ENCODE results near the gene EMC7.

Gene EMC7

GRCh38 chr15:34107315-34107714 is 5.7 kb upstream of the EMC7 start:
- Histone ChIP-seq H3K36me3 (no peaks in the 10 kb centered on the region), H3K4me1 (ENCODE audit: control insufficient read depth in 1 of 2, insufficient read depth in 1 of 2, low read depth in 1 of 2, low read length in 1 of 2) (peaks cover 3 to 5% of the 10 kb centered on the region in 2 experiments)
- TF ChIP-seq CTCF (IDR thresholded peaks at IDR 0.05), result no peak

GRCh38 chr15:34106423-34106822 is 4.8 kb upstream of the EMC7 start:
- H3K36me3 ChIP-seq, result no peaks in the 10 kb centered on the region
- no peak for TF ChIP-seq CTCF (IDR thresholded peaks at IDR 0.05)
- H3K4me3 ChIP-seq (ENCODE audit: low read depth in 1 of 2, low read length in 1 of 2), result no peak overlapping the region
- H3K9me3 ChIP-seq, result no peaks in the 10 kb centered on the region
- H3K27ac ChIP-seq, result no peak overlapping the region
- H3K4me1 ChIP-seq (ENCODE audit: control insufficient read depth in 1 of 2, insufficient read depth in 1 of 2, low read depth in 1 of 2, low read length in 1 of 2), result peaks cover 6 to 7% of the 10 kb centered on the region in 2 experiments
- no peaks in the 10 kb centered on the region for H3K27me3 ChIP-seq

More at GRCh38 chr15:34107315-34107714, 5.7 kb upstream of the EMC7 start:
- Histone ChIP-seq H3K4me3 (ENCODE audit: low read depth in 1 of 2, low read length in 1 of 2) (no peak overlapping the region), H3K27me3 (no peaks in the 10 kb centered on the region), H3K9me3 (no peaks in the 10 kb centered on the region), H3K27ac (no peak overlapping the region)

- peaks cover 22 to 26% of the 10 kb centered on the region in 2 experiments for H3K4me1 ChIP-seq (ENCODE audit: control insufficient read depth in 1 of 2, insufficient read depth in 1 of 2, low read depth in 1 of 2, low read length in 1 of 2)
- TF ChIP-seq CTCF (IDR thresholded peaks at IDR 0.05), result no peak
- H3K36me3 ChIP-seq, result no peaks in the 10 kb centered on the region
- peak overlapping the region; percentile 89 for H3K27ac ChIP-seq
- H3K27me3 ChIP-seq, result no peaks in the 10 kb centered on the region
- H3K9me3 ChIP-seq, result no peaks in the 10 kb centered on the region
- peak overlapping the region; percentile 92 to 98 for H3K4me3 ChIP-seq (ENCODE audit: low read depth in 1 of 2, low read length in 1 of 2)
Observed at GRCh38 chr15:34102175-34102925, 688 bp upstream of the EMC7 start.

DNA sequence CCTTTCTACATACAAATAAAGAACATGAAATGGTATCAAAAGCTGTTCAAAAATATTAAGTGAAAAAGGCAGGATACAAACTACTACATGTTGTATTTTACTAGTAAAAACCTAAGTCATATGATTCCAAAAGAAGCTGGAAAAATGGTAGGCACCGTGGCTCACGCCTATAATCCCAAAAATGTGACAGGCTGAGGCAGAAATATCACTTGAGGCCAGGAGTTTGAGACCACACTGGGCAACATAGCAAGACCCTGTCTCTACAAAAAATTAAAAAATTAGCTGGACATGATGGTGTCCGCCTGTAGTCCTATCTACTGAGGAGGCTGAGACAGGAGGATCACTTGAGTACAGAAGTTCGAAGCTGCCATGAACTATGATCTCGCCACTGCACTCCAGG is 1.7 kb downstream of the EMC7 start:
- no peak overlapping the region for H3K4me3 ChIP-seq (ENCODE audit: low read depth in 1 of 2, low read length in 1 of 2)
- H3K27ac ChIP-seq, result no peak overlapping the region
- H3K27me3 ChIP-seq, result no peaks in the 10 kb centered on the region
- no peak for TF ChIP-seq CTCF (IDR thresholded peaks at IDR 0.05)
- no peaks in the 10 kb centered on the region for H3K9me3 ChIP-seq
- H3K36me3 ChIP-seq, result peaks cover 7% of the 10 kb centered on the region
- peaks cover 22 to 26% of the 10 kb centered on the region in 2 experiments for H3K4me1 ChIP-seq (ENCODE audit: control insufficient read depth in 1 of 2, insufficient read depth in 1 of 2, low read depth in 1 of 2, low read length in 1 of 2)

DNA sequence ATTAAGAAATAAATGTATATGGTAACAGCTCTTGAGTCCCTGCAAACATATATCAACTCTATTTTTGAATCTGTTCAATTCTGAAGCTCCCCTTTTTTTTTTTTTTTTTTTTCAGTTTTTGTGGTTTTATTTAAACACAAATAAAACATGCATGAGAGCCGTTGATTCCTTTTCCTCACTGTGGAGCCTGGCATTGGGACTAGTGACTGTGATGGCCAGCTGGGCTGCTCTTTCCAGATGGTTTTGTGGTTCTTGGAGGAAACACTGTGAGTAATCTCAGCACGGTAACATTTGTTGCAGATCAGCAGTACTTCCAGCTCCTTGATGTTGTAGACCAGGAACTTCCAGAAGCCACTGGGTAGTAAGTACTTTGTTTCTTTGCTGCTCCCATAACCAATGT is 15.9 kb downstream of the EMC7 start:
- Histone ChIP-seq H3K36me3 (peaks cover 78% of the 10 kb centered on the region), H3K4me3 (ENCODE audit: low read depth in 1 of 2, low read length in 1 of 2) (no peak overlapping the region)

More for the DNA sequence above, 15.9 kb downstream of the EMC7 start:
- H3K4me1 ChIP-seq (ENCODE audit: control insufficient read depth in 1 of 2, insufficient read depth in 1 of 2, low read depth in 1 of 2, low read length in 1 of 2), result no peaks in the 10 kb centered on the region
- no peaks in the 10 kb centered on the region for H3K27me3 ChIP-seq
- H3K9me3 ChIP-seq, result no peaks in the 10 kb centered on the region
- TF ChIP-seq CTCF (IDR thresholded peaks at IDR 0.05), result no peak
- no peak overlapping the region for H3K27ac ChIP-seq
